Femur (tissue), 1 donor: Measurements from ENCODE around the gene DTX4.
"Not testable (repeated sequence)": the region's sequence is repeated elsewhere in the genome, so short reads cannot be mapped to it uniquely, and the experiment has no call there.

Experiments used
- DNase-seq: peaks from one replicate; pipeline ENCODE4 v3.0.0-alpha.2; 2017

Gene DTX4

GRCh38 chr11:59171508-59172322 lies at the start of gene DTX4:
Gene DTX4, plus strand, starts transcription at chr11:59172132. Its CDS starts 464 bp downstream, at chr11:59172596.
- peak; percentile 94 for DNase-seq

GRCh38 chr11:59135648-59136461 lies 36.1 kb upstream of the DTX4 start:
- DNase-seq = peak; percentile 89

- not testable (repeated sequence) for DNase-seq
Observed at GRCh38 chr11:59136551-59136950, 35.4 kb upstream of the DTX4 start.

- DNase-seq = no peak
Observed at GRCh38 chr11:59137190-59137589, 34.7 kb upstream of the DTX4 start.

GRCh38 chr11:59138643-59139042 lies 33.3 kb upstream of the DTX4 start:
- no peak for DNase-seq

GRCh38 chr11:59141191-59141590 lies 30.7 kb upstream of the DTX4 start:
- no peak for DNase-seq

GRCh38 chr11:59141673-59142460 lies 30.1 kb upstream of the DTX4 start:
- DNase-seq = no peak

- DNase-seq = peak; percentile 94
Observed at GRCh38 chr11:59142530-59143507, 29.1 kb upstream of the DTX4 start, which contains the start of gene FAM111A. Gene FAM111A, plus strand, starts transcription at chr11:59142856. Its CDS starts 6,017 bp downstream, at chr11:59148873.

GRCh38 chr11:59144096-59144495 lies 27.8 kb upstream of the DTX4 start:
- DNase-seq = no peak

GRCh38 chr11:59144579-59145345 lies 27.2 kb upstream of the DTX4 start:
- peak; percentile 92 for DNase-seq

GRCh38 chr11:59145534-59145933 lies 26.4 kb upstream of the DTX4 start:
- no peak for DNase-seq

- DNase-seq = no peak
Observed at GRCh38 chr11:59151761-59152160, 20.2 kb upstream of the DTX4 start.

- no peak for DNase-seq
Observed at GRCh38 chr11:59152312-59152951, 19.5 kb upstream of the DTX4 start.

- no peak for DNase-seq
Observed at GRCh38 chr11:59154610-59155009, 17.3 kb upstream of the DTX4 start.

GRCh38 chr11:59157433-59157832 lies 14.5 kb upstream of the DTX4 start:
- DNase-seq = no peak

- DNase-seq = peak; percentile 76
Observed at GRCh38 chr11:59158206-59159068, 13.5 kb upstream of the DTX4 start.

- no peak for DNase-seq
Observed at GRCh38 chr11:59164028-59164427, 7.9 kb upstream of the DTX4 start.

GRCh38 chr11:59172345-59173079 lies 580 bp downstream of the DTX4 start:
- peak; percentile 34 for DNase-seq
